NOMO-1 (cell line): ENCODE results near the gene CDNF.
A peak's percentile ranks its signal among the peaks of the same experiment; 100 is the strongest.

Source experiments
- DNase-seq, 2 experiments: peaks; one replicate each; lab custom pipeline; 2025; ENCODE audit not compliant: unreplicated experiment in 2 of 2; lab: John Stamatoyannopoulos, UW

CDNF gene

DNA sequence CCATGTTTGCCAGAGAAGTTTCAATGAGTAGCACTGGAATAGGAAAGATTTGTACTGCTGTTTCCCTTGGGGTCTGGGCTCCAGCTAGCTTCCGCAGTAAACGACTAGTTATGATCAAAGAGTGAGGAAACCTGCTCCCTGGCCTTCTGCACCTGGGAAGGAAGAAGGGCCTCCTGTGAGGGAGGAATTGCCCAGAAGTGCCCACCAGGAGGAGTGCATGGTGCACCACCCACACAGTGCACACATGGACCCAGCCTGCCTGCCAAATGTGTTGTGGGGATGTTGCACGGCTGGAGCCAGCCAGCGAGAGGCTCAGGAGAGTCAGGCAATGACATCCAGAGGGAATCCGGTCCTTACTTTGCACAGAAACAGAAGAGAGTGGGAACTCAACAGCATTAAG is 36.1 kb downstream of the CDNF start:
- DNase-seq: no peak

DNA sequence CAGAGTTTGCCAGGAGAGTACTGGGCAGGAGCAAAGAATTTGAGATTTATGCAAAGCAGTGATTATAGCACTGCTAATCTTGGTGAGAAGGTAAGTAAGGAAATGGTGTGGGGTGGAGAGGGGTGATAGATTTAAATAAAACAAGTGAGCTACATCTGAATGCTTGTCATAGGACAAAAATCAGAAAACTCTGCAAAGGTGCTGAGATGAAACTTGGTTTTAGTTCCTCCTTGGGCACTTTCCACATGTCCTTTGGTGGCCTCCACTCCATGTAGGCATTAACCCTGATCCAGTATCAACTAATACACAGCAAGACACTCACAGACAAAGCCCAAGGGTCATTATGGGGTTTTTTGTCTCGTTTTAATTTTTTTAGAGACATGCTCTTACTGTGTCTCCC is 37.4 kb downstream of the CDNF start:
- DNase-seq: peak in 1 of 2 experiments; percentile 14

DNA sequence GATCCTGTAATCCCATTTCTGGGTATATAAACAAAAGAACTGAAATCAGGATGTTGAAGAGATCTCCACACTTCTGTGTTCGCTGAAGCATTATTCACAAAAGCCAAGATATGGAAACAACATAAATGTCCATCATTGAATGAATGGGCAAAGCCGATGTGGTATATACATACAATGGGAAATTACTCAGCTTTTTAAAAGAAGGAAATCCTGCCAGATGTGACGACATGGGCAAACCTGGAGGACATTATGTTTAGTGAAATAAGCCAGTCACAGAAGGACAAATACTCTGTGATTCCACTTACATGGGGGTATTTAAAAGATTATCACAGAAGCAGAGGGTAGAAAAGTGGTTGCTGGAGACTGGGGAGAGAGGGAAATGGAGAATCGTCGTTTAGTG is 39.2 kb downstream of the CDNF start:
- DNase-seq: no peak

DNA sequence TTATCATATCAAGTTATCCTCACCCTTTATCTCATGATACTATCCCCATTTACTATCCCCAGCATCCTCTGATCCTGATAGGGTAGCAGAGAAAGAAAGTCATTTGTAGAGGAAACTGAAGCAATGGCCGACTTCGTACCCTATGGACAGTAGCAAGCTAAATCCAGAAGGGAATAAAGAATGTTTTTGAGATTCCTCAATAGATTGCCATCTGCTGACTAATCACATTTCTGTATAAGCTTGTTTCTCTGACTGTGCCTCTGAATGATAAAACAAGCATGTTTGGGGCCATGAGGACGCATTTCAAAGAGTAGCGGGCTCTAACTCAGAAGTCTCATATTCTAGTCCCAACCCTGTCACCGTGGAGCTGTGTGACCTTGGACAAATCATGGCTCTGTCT is 49.9 kb downstream of the CDNF start:
- DNase-seq: no peak

DNA sequence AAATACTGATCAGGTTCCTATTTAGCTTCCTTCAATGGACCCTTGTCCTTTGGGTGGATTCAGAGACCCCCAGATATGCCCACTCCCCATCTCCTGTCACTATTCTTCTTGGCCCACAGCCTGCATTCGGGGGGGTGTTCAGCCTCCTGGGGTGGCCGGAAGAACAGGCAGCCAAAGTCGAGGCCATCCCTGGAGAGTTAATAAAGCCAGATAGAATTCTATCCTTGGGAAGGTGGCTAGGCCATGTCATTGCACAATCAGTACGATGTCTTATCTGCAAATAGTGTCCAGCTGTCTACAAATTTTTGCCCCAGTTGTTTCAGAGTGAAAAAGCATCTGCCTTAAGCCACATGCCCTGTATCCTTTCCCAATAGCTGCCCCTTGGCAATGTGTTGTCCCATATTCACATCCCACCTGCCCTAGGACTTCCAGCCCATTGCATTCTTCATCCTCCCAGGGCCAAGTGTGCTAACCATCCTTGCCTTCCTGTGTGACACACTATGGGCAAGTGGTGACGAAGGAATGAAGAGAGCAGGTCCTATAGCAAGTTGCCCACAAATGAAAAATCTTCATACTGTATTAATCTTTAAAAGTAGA is 53.3 kb downstream of the CDNF start:
- no peak for DNase-seq

DNA sequence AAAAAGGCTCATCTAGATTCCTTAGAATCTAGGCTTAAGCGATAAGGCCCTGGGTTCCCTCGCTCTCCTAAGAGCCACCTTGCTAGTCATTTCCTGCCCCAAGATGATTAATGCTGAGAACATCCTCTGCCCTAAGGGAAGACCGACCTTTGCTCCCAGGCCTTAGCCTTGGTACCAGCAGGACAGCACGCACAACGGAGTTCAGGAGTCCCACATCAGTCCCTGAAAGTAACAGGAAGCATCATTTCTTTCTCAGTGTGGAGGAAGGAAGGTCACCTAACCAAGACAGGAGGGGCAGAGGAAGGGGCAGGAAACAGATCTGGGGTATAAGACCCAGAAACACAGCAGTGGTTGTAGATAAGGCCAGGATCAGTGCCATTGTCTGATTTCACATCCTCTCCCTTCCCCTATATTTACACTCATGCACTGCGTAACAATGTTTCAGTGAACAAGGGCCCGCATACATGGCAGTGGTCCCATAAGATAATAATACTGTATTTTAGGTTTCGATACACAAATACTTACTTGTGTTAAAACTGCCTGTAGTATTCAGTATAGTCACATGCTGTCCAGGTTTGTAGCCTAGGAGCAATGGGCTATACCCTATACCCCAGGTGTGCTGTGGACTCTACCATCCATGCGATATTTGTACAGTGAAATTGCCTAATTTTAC is 55.0 kb downstream of the CDNF start:
- DNase-seq: no peak

DNA sequence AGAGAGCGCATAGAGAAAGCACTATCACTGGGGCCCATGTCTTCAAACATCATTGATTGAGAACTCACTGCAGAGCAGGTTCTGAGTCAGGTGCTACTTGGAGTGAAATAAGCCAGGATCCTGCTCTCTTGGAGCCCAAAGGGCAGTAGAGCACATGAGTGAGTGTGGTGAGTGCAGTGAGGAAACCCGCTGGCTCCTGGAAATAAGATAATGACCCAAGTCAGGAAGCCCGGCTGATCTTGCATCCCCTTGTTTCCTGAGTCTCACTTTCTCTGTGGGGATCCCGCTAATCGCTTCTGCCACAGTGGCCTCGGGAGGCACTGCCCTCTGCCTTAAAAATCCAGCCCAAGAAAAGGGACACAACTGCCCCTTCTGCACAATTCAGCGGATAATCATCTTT is 56.1 kb downstream of the CDNF start:
- DNase-seq: no peak

DNA sequence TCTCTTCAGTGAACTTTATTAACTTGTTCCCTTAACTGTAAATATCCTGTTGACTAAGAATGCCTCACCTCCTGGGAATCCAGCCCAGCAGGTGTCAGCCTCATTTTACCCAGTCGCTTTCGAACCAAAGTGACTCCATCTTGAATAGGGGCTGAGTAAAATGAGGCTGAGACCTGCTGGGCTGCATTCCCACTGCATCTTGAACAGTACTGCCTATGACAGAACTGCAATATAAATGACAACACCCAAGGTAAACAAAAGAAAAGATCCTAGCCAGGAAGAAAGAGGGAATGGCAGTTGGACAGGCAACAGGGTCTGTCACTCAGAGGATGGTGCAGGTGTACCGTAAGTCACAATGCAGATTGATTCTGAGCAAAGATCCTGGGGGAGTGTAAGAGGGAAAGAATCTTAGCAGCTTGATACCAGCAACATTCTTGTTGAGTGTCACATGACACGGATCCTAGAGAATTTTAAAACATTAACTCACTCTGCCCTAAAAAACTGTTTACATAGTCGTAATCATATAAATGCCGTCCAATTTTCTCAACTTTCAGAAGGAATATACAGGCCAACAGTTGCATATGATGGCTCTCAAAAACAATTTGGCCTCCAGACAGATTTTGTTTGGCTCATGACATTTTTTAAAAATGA is 58.7 kb downstream of the CDNF start:
- DNase-seq: no peak

DNA sequence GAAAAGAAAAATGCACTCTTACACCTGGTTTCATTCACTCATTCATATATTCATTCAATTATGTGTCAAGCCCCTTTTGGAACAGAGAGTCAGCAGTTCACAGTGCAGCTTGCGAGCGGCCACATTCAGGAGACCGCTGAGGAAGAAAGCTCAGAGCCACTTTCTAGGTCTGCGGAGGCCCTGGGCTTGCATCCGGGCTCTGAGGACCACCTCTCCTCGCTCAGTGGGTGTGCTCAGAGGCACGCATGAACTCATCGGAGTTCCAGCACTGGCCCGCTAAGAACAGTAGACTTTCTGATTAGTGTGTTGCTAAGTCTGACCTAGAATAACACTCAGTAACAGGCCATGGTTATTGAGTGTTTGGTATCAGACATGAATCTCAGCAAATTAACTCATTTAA is 61.3 kb downstream of the CDNF start:
- no peak for DNase-seq

DNA sequence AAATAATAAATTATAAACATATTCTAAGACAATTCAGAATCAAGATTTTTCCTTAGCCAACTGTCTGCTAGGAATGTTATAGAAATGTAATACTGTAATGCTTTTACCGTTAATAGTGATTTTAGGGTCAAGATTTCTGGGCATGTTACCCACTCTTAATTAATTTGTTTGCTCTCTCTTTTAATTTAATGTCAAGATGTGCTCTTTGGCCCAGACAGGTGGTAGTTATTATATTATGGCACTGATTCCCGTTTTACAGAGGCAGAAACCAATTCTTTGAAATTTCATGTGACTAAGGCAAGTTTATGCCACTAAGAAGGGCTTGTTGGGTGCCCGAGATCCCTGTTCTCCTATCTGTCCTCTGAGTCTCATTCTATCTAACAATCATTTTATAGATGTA is 62.2 kb downstream of the CDNF start:
- no peak for DNase-seq

DNA sequence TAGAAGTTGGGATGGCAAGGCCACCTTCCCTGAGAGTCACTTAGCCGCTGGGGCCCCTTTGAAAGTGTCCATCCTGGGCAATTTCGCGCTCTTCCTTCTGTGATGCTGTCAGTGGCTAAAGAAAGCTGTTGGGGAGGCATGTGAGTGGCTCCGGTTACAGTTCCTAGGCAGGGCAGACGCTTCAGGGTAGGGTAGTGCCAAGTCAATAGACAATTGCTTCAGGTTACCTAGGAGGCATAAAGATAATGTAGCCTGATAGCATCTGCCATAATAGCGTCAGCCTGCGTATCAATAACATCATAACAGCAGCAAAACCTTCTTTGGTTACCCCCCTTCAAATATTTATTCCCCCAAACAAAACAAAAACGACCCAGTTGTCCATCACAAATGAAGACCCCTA is 63.0 kb downstream of the CDNF start, which contains the start of gene FAM107B:
Gene FAM107B, minus strand, starts transcription at position 101 of the 400 bp plus-strand sequence. CDS start 234 bp downstream, outside the sequence.
- DNase-seq: no peak

DNA sequence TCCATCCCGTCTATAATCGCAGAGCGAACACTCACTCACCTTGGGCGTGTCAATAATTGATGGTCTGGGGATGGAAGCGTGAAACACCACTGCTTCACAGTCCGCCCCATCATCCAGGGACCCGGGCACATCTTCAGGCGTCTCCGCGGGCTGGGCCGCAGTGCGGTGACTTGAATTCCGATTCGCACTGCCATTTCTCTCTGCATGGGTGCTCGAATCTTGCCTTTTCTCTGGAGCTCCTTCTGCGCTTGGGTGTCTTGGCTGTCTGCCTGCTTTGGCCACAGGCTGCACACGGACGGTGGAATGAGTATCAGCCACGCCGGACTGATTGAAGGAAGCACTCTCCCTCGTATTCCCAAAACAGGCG is 63.6 kb downstream of the CDNF start:
- no peak for DNase-seq

DNA sequence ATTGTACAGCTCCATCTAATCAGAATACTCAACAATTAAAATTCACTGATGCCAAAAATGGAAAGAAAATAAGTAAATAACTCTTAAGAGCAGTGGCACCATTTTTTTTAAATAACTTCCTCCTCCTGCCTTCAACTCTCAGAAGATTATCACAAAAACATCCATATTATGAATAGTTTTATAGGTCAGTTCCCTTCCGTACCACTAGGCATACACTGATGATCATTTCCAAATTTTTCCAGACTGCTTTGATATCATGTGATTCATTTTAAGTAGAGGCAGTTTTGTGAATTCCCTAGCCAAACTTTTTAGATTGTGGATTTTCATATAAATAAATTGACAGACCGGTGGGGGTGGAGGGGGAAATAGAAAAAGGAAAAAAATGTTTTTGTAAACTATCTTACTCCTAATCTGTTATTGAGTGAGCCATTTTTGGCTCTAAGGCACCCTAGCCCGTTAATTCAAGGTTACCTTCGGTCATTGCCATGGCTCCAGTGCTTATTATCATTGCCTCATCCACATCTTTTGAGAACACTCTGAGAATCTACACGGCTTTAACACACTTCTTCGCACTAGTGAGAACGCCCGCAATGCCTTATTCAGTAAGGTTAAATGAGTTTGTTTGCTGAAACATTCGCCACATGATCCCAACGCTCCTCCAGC is 64.2 kb downstream of the CDNF start:
- no peak for DNase-seq

DNA sequence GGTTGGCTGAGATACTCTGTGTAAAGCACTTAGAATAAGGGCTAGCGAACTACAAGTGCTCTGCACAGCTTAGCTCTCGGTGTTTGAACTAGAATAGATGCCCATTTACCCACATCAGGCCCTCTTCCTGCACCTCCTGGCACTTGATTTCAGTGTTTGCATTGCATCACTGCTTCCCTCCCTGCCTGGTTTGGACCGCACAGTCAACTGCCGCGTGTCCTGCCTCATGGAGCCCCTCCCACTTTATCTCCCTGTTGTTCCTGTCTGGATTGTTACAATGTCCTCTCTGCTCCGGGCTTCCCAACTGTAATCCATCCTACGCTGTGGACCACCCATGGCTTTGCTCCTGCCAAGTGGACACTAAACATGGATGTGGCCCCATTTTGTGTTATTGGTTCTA is 65.4 kb downstream of the CDNF start:
- no peak for DNase-seq

DNA sequence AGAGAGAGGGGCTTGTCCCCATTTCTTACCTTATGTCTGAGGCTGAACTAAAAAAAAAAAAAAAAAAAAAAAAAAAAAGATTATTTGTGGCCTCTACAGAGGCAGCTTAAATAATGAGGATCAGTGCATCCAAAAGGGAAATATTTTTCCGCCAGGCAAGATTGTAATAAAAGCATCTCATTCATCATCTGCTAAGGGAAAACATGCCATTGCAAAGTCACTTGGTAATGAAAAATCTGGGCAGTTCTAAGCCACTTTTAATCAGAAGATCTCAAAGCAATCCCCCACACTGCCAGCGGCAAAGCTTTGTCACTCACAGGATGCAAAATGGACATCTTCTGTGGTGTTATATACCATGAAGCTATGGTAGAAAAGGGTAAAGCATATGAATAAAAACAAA is 66.9 kb downstream of the CDNF start:
- no peak for DNase-seq
